Lung microvascular endothelial cell (primary cell): Measurements from ENCODE around the gene COP1. TPM values are rescaled to one million over a fixed set of nuclear protein-coding genes. Genes with fewer than 3 reads are reported as not detected.

Experiments
- DNase-seq, 2 donors: peaks; one replicate each; pipeline versions ENCODE4 v3.0.0 to v3.0.0-alpha.2; 2010; ENCODE audit warnings: low read depth in 2 of 2
- total RNA-seq: library from RNA; depleted of rRNA; stranded (reverse); fragments of >200 nt; gene quantifications from 2 replicates; pipeline ENCODE4 v1.2.1, GENCODE V29; 2014

The COP1 gene
- total RNA-seq, 1 donor from 2014 or later: 47.2 TPM

DNA sequence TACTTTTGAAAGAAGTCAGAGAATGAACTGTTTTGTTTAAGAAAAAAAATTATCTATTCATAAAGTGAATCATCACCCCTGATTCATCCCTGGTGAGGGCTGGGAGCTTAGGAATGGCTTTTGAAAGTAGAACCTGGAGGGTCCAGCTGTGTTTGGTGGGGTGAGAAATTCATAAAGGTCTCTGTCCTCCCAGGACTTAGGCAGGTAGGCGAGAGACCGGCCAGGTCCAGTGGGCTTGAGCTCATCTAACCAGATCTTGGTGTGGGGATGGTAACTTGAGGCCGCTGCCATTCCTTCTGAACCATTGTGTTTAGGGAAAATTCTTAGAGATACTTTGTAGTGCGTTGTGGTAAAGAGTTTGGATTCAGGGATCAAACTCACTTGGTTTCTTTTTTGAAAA, 306.9 kb downstream of the COP1 start:
- DNase-seq: no peak

DNA sequence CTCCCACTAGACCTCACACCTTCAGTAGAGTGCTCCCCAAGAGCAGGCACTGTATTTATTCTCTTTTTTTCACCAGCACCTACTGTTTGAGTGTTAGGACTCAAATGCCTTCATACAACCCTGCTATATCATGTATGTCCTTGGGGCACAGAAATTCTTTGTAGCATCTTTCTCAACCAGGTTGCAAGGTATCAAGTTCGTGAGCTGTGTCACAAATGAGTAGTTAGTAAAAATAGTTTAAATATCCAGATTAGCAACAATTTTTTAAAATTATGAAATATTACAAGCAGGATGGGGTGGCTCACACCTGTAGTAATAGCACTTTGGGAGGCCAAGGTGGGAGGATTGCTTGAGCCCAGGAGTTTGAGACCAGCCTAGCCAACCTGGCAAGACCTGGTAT, 311.1 kb downstream of the COP1 start:
- DNase-seq: no peak
